Central memory CD4-positive, alpha-beta T cell (primary cell): ENCODE measurements around the gene VWA8.
"Not testable (repeated sequence)": the region's sequence is repeated elsewhere in the genome, so short reads cannot be mapped to it uniquely, and the experiment has no call there.

Source experiments
- DNase-seq: peaks from one replicate; pipeline ENCODE4 v3.0.0; 2022

Gene VWA8

GRCh38 chr13:41547251-41548000 lies 413.5 kb downstream of the VWA8 start:
- DNase-seq, result no peak

GRCh38 chr13:41546372-41547190 lies 414.3 kb downstream of the VWA8 start:
- no peak for DNase-seq

GRCh38 chr13:41545432-41545707 lies 415.5 kb downstream of the VWA8 start:
- DNase-seq, result no peak

GRCh38 chr13:41543664-41544300 lies 417.1 kb downstream of the VWA8 start:
- DNase-seq, result no peak

DNA sequence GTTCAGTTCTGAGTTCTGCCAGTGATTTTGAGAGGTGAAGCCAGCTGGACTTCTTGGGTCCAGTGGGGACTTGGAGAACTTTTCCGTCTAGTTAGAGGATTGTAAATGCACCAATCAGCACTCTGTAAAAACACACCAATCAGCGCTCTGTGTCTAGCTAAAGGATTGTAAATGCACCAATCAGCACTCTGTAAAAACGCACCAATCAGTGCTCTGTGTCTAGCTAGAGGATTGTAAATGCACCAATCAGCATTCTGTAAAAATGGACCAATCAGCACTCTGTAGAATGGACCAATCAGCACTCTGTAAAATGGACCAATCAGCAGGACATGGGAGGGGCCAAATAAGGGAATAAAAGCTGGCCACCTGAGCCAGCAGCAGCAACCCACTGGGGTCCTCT lies 418.1 kb downstream of the VWA8 start:
- not testable (repeated sequence) for DNase-seq

GRCh38 chr13:41542281-41542680 lies 418.6 kb downstream of the VWA8 start:
- DNase-seq, result no peak

DNA sequence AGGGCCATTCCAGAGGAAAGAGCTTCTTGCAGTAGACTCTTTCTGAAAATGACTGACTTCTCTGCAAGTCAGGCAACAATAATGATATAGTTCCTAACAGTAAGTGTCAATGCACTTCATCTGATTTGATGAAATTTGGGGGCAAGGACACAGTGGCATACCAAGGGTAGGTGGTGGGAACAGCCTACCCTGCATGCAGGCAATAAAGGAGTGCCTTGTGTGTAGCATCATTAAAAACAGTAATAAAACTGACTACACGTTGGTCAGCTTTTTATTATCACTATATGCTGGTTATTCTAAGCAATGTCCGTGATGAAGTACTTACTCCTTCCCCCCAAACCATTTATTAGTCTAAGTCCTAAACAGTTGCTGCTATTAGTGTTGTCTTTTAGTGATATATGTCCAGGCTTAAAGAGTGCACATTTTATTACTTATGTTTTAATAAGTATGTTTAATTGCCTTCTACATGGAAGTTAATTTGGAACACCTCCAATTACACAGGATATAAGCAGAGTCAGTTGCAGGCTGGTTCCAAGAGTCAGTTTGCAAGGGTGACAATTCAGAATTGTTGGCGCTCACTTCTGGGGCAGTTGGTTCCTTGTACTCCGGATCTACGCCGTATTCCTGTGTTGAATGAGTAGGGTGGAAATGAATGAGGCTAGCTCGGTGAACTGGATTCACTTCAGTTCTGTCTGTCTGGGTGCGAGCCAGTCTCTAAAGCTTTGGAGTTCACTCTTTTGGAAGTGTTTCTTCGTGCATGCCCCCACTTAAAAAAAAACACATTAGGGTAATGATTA lies 419.6 kb downstream of the VWA8 start:
- DNase-seq, result no peak

DNA sequence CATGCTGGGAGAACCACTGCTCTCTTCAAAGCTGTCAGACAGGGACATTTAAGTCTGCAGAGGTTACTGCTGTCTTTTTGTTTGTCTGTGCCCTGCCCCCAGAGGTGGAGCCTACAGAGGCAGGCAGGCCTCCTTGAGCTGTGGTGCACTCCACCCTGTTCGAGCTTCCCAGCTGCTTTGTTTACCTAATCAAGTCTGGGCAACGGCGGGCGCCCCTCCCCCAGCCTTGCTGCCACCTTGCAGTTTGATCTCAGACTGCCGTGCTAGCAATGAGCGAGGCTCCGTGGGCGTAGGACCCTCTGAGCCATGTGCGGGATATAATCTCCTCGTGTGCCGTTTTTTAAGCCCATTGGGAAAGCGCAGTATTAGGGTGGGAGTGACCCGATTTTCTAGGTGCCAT lies 420.7 kb downstream of the VWA8 start:
- DNase-seq, result peak; percentile 63

- DNase-seq, result no peak
Measured at GRCh38 chr13:41533266-41534052, 427.4 kb downstream of the VWA8 start.

DNA sequence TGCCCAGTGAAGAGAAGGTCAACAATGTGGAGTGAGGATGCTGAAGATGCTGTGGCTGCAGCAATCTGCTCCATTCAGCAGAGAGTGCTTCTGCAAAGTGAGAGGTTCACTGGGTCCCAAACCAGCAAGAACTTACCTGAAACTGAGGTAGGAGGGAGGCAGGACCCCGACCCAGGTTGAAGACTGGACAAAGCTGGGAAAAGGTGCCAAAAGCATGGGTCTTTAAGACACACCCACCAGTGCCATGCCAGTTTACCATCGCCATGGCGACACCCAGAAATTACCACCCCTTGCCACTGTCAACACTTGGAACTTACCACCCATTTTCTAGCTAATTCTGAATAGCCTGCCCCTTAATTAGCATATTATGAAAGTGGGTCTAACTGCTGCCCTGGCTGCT lies 432.9 kb downstream of the VWA8 start:
- DNase-seq, result no peak

DNA sequence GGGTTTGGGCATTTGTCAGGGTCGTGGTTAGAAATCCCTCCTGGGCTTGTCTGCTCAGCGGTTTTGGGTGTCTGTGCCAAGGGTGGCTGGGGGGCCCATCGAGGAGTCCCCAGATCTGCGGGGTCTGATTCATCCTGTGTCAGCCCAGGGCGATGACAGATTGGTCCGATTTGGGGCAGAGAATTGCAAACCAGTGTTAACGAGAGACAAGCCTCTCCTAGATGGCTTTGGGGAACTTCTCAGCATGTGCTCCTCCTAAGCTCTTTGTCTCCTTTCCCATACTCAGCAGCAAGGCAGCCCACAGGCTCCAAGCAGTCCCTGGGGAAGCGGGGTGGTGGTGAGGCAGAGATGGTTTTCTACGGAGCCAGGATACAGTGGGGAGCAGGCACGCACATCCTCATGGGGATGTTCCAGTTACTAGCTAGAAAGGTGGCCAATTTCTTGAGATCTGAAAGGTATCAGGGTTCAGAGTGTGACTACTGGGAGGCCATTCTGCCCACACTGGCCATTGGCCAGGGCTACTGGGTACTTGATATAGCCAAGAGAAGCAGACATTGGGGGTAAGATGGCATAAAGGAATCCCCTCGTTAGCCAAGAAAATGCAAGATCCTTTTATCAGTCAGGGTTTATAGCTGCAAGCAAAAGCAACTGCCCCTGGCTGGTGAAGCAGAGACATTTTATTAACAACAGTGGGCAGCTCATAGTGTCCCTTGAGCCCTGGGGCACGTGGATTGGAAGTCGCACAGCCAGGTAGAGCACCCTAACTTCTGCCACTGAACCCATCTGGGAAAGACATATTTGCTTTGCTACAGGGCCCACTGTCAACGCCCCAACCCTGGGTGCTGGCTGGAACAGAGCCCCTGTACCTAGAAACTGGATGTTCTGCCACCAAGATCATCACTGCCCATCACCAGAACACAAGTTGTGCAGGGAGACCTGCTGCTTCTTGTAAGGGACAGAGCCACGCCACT lies 440.0 kb downstream of the VWA8 start:
- no peak for DNase-seq

DNA sequence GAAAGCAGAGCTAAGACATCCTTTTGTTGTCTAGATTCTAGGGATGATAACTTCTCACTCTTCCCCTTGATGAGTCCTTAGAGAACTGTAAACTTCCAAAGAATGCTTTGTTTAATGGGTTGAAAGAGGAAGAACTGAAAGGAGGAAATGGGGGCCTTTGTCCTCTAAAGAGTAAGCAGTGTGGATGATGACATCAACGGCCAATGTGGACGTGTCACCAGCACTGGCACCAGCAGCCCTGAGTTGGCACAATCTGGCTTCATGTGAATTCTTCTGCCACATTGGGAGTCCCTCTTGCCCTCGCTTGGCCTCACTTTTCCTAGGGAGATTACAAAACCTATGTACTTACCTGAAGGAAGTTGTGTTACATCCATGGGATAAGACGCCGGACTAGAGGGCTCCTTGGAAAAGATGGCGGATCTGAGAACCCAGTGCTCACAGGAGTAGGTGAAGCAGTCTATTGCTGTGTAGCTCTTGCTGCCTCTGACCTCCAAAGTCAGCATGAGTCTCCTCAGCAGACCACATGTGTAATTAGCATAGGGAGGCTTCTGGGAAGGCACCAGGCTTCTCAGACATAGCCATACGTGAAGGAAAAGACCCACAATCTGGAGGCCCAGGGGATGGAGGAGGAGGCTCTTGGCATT lies 440.8 kb downstream of the VWA8 start:
- no peak for DNase-seq
